GM19468 (cell line): ENCODE data around the gene ACOT7.
"Not testable (repeated sequence)": the region's sequence is repeated elsewhere in the genome, so short reads cannot be mapped to it uniquely, and the experiment has no call there.

Experiments used
- ATAC-seq: cut with Tn5 transposase; IDR thresholded peaks from one replicate; pipeline ENCODE4 v1.9.1; 2021; ENCODE audit warnings: mild to moderate bottlenecking, moderate library complexity, moderate number of reproducible peaks; ENCODE audit not compliant: unreplicated experiment; ENCODE audit errors: extremely low read depth

ACOT7 gene

DNA sequence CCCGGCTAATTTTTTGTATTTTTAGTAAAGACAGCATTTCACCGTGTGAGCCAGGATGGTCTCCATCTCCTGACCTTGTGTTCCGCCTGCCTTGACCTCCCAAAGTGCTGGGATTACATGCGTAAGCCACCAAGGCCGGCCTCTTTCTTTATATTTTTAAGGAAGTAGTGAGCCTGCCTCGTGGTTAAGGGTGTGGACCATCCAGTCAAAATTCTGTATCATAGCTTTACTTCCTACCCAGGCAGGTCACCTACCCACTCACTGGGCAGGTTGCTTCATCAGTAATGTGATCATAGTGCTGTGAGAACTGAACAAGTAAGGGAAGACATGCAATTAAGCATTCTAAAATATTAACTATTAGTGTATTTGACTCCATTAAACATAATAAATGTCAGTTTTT is 8.1 kb upstream of the ACOT7 start:
- no peak for ATAC-seq

DNA sequence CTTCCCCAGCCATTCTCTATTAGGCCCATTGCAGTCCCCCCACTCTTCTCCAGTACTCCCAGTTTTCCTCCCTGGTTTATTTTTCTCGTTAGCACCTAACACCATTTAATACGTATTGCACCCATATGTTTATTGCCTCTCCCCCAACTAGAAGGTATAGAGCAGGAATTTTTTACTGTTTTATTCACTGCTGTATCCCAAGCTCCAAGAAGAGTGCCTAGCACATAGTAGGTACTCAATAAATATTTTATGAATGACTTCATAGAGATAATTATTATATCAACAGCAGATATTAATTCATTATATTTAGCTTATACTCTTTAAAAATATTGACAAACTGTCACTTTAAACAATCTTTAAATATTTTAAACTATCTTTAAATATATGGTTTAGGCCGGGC is 5.7 kb upstream of the ACOT7 start:
- no peak for ATAC-seq

DNA sequence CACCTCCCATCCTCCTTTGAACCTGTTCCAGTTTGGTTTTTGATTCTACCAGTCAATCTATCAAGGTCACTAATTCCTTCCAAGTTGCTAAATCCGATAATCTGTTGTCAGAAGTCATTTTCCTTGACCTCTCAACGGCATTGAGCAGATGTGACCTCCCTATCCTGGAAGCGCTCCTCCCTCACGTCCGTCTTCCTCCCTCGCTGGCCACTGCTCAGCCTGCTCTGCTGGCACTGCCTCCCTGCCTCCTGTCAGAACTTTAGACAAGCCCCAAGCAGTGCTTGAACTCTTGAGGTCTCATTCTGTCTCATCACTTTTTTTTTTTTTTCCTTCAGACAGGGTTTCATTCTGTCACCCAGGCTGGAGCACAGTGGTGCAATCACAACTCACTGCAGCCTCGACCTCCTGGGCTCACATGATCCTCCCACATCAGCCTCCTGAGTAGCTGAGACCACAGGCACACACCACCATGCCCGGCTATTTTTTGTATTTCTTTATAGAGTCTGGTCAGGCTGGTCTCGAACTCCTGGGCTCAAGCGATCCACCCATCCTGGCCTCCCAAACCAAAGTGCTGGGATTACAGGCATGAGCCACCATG is 4.4 kb upstream of the ACOT7 start:
- no peak for ATAC-seq

DNA sequence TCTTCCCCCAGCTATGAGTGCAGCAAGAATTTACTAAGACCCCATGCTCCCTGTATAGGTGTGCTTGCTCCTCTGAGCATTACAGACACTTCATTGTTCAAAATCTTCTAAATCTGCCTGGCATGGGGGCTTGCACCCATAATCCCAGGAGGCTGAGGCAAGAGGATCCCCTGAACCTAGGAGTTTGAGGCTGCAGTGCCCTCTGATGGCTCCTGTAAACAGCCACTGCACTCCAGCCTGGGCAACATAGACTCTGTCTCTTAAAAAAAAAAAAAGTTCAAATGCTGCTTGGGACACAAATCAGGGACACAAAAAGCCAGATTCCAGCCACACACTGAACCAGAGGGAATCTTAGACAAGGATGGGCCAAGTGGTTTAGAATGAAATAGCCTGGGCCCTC is 3.4 kb upstream of the ACOT7 start:
- no peak for ATAC-seq

DNA sequence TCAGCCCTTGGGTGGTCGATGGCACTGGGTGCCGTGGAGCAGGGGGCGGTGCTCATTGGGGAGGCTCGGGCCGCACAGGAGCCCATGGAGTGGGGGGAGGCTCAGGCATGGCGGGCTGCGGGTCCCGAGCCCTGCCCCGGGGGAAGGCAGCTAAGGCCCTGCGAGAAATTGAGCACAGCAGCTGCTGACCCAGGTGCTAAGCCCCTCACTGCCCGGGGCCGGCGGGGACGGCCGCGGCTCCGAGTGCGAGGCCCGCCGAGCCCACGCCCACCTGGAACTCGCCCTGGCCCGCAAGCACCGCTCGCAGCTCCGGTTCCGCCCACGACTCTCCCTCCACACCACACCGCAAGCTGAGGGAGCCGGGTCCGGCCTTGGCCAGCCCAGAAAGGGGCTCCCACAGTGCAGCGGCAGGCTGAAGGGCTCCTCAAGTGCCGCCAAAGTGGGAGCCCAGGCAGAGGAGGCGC is 2.2 kb upstream of the ACOT7 start:
- not testable (repeated sequence) for ATAC-seq

DNA sequence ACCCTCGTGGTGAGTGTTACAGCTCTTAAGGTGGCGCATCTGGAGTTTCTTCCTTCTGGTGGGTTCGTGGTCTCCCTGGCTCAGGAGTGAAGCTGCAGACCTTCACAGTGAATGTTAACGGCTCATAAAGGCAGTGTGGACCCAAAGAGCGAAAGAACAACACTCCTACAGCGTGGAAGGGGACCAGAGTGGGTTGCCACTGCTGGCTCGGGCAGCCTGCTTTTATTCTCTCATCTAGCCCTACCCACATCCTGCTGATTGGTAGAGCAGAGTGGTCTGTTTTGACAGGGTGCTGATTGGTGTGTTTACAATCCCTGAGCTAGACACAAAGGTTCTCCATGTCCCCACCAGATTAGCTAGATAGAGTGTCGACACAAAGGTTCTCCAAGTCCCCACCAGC is 1.6 kb upstream of the ACOT7 start:
- not testable (repeated sequence) for ATAC-seq

DNA sequence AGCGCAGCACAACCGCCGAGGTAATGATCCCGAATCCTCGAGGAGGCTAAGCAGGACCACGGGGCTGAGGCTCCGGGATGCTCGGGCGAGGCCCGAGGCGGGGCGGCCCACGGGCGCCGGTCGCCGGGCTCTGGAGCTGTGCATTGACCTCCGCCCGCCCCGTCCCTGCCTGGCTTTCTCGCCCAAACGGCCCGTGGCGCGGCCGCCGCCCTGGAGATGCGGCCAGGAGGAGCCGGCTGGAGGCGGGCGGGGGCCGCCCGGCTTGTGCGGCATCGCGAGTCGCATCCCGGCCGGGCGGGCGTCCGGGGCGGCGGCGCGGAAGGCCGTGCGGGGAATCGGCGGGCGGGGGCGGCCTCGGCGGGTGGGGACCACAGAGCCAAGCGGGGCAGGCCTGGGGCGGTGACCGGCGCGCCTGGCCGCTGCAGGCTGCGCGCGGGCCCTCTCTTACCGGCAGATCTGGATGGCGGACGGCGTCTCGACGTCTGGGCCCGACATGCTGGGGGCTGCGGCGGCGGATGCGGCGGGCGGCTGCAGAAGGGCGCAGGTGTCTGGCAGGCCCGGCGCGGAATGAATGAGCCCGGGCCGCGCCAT is 663 bp downstream of the ACOT7 start:
- ATAC-seq, result peak; percentile 38

DNA sequence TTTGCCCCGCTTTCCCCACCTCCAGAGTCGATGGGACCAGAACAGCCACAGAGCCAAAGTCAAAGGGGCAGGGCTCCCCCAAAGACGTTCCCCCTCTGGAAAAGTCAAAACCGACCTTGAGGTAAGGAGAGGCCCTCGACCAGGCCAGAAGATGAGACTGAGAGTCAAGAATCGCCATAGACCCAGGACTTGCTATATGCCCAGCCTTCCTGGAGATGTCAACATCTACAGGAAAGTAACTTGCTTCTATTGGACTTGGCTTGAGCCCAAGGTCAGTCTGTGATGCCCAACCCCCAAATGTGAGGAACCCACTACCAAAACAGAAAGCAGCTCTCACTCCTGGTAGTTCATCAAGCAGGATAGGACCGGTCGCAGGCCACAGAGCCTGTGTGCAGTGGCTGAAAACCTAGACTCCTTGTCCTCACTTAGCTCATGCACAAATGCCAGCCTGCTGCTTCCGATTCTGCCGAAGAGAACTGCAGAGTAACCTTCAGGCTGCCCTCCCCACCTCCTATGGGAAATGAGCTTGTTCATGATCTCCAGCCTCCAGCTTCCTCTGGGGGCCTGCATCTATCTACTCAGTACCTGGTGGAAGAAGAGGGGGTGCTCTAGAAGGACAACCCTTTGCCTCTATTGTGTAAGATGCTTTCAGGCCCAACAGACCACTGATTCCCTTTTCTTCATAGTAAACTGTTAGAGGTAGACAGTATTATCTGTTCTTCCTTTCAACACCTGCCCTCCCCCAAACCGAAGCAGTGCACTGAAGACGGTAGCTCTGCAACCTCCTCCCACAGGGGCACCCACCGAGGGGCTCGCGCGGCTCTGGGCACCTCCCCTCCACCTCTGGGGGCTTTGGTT is 1.4 kb downstream of the ACOT7 start:
- ATAC-seq, result no peak

DNA sequence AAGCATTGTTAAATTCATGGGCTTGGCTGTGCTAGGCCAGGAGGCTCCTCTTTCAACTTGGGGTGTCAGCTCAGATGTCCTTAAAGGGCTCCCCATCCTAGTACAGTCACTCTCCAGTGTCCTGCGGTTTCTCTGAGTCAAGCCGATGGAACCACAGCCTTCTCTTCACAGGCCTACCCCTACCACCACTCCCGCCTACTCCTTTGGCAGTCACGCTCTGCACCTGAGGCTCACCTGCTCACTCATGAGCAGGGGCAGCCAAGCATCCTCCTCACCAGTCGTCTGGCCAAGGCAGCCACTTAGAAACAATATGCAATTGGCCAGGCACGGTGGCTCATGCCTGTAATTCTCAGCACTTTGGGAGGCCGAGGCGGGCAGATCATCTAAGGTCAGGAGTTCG is 3.6 kb downstream of the ACOT7 start:
- no peak for ATAC-seq

DNA sequence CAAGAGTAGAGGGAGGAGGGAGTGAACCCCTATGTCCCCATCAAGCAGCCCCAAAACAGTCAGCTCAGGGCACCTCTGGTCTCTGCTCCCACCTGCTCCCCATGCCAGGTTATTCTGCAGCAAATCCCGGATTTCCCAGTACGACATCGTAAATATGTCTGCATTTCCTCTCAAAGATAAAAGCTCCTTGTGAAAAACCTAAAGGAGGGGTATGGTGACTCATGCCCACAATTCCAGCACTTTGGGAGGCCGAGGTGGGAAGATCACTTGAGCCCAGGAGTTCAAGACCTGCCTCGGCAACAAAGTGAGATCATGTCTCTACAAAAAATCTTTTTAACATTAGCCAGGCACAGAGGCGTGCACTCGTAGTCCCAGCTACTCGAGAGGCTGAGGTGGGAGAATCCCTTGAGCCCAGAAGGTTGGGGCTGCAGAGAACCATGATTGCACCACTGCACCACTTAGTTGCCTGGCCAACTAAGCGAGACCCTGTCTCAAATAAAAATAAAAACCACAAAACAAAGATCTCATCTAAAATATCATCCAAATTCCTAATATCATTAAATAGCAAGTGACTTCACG is 7.1 kb downstream of the ACOT7 start:
- ATAC-seq, result no peak

DNA sequence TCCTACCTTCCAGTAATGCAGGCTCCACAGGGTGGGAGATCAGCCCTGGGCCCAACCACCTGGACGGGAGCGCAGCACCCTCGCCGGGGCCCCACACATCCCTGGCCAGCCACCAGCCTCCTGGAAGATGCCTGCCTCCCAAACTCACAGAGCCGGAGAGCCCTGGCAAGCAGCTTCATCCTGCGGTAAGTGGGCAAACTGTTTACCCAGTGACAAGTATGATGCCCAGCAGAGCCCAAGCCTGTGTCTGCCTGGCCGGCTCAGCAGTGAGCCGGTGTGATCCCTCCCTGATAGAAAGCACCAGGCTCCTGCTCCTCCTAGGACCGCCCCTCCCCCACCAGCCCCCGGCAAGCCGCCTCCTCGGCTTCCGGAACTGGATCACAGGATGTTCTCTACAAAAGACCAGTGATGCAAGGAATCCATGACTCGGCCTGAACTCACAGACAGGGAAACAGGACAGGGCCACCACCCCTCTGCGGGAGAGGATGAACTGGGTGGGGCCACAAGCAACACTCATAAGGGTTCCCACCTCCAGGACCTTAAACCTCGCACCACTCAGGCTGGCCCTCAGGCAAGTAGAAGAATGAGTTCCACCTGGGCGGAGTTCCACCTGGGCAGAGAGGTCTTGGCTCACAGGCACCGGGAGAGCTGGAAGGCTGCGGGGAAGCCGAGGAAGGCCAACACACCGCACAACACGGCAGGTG is 7.9 kb downstream of the ACOT7 start:
- ATAC-seq, result no peak

DNA sequence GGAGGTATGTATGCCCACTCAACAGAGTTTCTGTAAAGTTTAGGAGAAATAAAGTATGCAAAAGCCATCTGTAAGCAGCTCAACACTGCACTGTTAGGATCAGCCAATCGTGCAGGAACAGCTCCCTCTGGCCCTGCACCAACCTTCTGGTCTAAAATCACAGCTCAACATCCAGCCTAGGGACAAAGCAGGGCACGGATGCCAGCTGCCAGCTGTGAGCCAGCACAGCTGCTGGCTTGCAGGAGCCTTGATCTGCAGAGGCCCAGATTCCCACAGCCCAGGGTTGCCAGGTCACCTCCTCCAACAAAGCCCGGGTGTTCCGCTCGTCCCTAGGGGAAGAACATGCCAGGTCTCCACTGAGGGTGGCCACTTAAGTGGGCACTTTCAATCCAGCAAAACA is 8.6 kb downstream of the ACOT7 start:
- no peak for ATAC-seq

DNA sequence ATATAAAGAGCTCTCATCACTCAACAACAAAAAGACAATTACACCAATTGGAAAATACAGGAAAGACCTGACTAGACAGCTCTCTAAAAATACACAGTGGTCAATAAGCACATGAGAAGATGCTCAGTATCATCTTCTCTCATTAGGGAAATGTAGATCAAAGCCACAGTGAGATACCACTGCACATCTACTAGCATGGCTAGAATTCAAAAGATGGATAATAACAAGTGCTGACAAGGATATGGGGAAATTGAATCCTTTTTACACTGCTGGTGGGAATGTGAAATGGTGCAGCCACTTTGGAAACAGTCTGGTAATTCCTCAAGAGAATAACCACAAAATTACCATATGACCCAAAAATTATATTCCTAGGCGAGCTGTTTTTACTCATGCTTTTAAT is 9.4 kb downstream of the ACOT7 start:
- ATAC-seq, result no peak

DNA sequence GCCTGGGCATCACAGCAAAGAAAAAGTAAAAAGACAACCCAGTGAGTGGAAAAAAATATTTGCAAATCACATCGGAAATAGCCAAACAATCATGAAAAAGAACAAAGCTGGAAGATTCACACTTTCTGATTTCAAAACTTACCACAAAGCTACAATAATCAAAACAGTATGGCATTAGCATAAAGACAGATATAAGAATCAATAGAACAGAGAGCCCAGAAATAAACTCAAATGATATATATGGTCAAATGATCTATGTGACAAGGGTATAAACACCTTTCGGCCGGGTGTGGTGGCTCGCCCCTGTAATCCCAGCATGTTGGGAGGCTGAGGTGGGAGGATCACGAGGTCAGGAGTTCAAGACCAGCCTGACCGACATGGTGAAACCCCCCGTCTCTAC is 13.5 kb downstream of the ACOT7 start:
- no peak for ATAC-seq

DNA sequence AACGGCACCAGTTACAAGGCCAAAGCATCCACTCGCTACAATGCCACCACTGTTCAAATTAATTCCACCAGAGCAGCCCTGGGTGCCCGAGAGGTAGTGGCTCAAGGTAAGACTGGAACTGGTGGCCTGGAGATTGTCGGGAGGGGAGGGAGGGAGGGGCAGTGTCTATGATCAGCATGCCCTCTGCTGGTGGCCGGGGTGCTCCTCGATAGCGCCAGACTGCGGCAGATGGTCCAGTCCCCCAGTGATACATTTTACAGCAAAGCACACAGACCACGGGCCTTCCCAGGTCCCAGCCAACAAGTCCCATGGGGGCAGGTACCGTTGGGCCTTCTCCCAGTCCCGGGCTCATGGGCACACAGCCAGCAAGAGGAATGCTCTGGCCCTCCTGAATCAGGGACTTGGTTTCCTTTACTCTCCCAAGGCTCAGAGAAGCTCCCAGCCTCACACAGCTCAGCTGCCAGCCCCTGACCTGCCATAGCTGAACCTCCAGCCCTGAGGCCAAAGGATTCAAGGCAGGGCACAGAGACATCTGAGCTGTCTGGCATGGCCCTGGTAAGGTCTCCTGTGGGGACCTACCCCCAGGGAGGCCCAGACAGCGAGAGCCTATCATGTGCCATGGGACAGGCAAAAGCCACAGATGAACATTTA is 15.3 kb downstream of the ACOT7 start:
- no peak for ATAC-seq

DNA sequence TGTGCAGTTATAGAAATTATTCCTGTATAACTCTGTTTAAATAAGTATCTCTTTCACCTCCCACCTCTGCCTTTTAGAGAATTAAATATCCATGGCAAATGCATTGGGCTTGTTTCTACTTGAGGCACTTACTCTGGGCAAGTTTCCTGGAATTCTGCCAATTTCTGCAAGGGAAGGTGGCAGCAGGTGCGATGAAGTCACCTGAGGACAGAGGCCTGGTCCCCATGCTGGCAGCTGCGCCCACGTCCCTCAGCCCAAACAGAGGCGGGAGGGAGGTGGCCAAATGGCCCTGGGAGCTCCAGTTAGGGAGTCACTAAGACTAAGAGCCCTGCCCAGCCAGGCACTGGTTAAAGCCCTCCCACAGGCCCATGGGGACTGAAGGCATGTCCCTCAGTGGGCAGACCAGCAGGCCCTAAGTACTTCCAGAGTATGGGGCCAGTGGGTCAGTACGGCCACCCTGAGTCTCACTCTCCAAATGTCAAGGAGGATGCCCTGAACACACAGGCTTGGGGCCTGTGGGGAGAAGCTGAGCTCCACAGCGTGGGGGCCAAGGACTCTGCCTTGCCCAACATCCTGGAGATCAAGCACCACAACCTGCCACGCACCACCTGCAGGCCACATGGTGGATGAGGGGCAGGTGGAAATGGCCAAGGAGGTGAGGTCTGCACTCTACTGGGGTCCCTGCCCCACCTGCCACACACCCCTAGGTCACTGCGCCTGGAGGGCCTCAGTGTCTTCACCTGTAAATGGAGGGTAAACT is 19.4 kb downstream of the ACOT7 start:
- ATAC-seq, result no peak

DNA sequence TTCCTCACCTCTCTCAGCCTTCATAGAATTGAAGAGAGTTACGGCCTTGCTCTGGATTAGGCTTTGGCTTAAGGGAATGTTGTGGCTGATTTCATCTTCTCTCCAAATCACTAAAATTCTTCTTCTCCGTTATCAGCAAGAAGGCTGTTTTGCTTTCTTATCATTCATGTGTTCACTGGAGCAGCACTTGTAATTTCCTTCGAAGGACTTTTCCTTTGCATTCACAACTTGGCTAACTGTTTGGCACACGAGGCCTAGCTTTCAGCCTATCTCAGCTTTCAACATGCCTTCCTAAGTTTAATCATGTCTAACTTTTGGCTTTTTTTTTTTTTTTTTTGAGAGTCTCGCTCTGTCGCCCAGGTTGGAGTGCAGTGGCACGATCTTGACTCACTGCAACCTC is 21.3 kb downstream of the ACOT7 start:
- not testable (repeated sequence) for ATAC-seq

DNA sequence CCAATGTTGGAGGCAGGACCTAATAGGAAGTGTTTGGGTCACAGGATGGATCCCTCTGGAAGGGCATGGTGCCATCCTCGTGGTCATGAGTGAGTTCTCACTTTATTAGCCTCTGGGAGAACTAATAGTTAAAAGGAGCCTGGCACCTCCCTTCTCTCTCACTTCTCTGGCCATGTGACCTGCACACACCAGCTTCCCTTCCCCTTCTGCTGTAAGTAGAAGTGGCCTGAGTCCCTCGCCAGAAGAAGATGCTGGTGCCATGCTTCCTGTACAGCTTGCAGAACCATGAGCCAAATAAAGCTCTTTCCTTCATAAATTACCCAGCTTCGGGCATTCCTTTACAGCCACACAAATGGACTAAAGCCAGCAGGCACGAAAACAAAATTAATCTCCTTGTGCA is 23.6 kb downstream of the ACOT7 start:
- no peak for ATAC-seq

DNA sequence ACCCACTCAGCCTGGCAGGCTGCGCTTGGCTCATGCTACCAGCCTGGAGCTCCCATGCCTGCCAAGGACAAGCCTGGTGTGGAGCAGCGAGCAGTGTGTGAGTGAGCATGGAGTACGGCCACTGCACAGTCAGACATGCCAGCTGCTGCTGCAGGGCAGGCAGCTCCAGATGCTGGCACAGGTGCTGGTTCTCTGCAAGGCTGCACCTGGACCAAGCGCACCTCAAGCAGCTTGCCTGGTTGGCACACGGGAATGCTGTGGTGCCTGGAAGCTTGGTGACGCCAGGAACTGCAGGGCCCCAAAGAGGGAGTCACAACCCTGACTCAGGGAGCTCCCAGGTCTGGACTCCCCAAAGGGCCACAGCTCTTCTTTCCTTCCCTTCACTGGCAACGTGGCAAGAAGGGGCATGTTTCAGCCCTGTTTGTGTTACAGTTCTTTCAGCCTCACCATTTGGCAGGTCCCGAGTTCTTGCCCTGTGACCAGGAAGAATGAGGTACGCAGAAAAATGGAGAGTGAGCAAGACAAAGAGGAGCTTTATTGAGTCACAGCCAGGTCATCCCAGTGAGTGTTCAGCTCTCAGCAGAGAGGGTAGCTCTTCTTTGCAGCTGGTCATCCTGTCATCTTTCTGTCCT is 26.1 kb downstream of the ACOT7 start:
- ATAC-seq, result no peak
